Astrocyte (in vitro differentiated cells and primary cell): ENCODE data around the gene MEI4.

Source experiments
- EZH2 ChIP-seq: IDR thresholded peaks from 2 replicates; pipeline ENCODE4 v1.6.1; 2012; ENCODE audit warnings: mild to moderate bottlenecking, low read length, inconsistent platforms; ENCODE audit not compliant: insufficient read depth
- TF ChIP-seq, protein P1 (sequence below): IDR thresholded peaks from 2 replicates; pipeline ENCODE4 v1.5.1; 2011; ENCODE audit warnings: low read depth, mild to moderate bottlenecking, inconsistent platforms, low read length, moderate library complexity; ENCODE audit not compliant: insufficient read depth

DNA sequence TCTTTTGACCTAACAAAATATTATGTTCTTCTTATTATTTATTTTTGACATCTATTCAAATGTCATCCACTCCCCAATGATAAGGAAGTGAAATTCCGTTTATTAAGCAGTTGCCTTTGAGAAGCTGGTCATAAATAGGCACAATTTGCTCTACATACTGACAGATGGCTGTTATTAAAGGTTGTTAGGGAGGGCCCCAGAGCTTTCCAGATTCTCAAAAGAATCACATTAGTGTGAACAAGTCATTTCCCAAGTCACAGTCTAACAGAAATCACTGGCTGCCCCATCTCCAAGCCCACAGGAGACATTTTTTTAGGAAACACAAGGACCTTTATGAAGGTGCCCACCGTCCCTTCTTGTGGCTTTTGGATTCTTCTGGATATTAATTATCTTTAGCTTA is 172.4 kb downstream of the MEI4 start:
- TF ChIP-seq, protein P1, sequence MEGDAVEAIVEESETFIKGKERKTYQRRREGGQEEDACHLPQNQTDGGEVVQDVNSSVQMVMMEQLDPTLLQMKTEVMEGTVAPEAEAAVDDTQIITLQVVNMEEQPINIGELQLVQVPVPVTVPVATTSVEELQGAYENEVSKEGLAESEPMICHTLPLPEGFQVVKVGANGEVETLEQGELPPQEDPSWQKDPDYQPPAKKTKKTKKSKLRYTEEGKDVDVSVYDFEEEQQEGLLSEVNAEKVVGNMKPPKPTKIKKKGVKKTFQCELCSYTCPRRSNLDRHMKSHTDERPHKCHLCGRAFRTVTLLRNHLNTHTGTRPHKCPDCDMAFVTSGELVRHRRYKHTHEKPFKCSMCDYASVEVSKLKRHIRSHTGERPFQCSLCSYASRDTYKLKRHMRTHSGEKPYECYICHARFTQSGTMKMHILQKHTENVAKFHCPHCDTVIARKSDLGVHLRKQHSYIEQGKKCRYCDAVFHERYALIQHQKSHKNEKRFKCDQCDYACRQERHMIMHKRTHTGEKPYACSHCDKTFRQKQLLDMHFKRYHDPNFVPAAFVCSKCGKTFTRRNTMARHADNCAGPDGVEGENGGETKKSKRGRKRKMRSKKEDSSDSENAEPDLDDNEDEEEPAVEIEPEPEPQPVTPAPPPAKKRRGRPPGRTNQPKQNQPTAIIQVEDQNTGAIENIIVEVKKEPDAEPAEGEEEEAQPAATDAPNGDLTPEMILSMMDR = no peak
- TF ChIP-seq EZH2 = no peak
